GM12878 (cell line): Measurements from ENCODE around the gene DEFB114. TPM values are rescaled to one million over a fixed set of nuclear protein-coding genes. Genes with fewer than 3 reads are reported as not detected.

ENCODE experiments used
- ATAC-seq: fragments of 200-7000 bp; cut with Tn5 transposase; 3 replicates; pipeline ENCODE4 v1.9.1; 2020; ENCODE audit warnings: mild to moderate bottlenecking, moderate library complexity
- BruUV-seq: library from RNA; stranded (reverse); fragments of 400-500 nt; replicated peaks from 2 replicates; lab custom pipeline; 2021; lab: Mats Ljungman, UMichigan
- CTCF ChIA-PET: fragments of 300-600 bp; sonication (Branson Sonifier 250); formaldehyde crosslinking; extraction: SDS; loops from one replicate; lab custom pipeline; 2021; ENCODE audit warnings: inconsistent platforms; lab: Yijun Ruan, JAX
- POLR2A ChIA-PET: fragments of 350-600 bp; formaldehyde crosslinking; extraction: SDS; loops from one replicate; lab custom pipeline; 2021; ENCODE audit warnings: inconsistent platforms; lab: Charles Lee
- RAD21 ChIA-PET: fragments of 300-600 bp; sonication (Branson Sonifier 250); formaldehyde crosslinking; loops from one replicate; lab custom pipeline; 2023; ENCODE audit warnings: antibody characterized with exemption; ENCODE audit not compliant: unreplicated experiment; lab: Charles Lee
- SMC1A ChIA-PET: fragments of 300-600 bp; sonication (Branson Sonifier 250); formaldehyde crosslinking; loops from one replicate; lab custom pipeline; 2023; ENCODE audit not compliant: unreplicated experiment, uncharacterized antibody; lab: Charles Lee
- DNase-seq: peaks from one replicate; pipeline ENCODE4 v3.0.0-alpha.2; 2011; ENCODE audit warnings: low read depth, low spot score
- FAIRE-seq: peaks from 3 replicates; lab custom pipeline; 2011; peaks lifted over from hg19 to GRCh38; lab: Jason Lieb, UNC
- H2AFZ ChIP-seq: 2 replicates; pipeline ENCODE4 v1.6.0; 2011; ENCODE audit warnings: low read depth, low read length, control low read depth; ENCODE audit not compliant: control insufficient read depth
- H3K27ac ChIP-seq: 2 replicates; pipeline ENCODE4 v1.5.1; 2011; ENCODE audit warnings: control low read depth; ENCODE audit not compliant: control insufficient read depth, insufficient read depth
- H3K27me3 ChIP-seq, 2 experiments: replicated peaks in 1 of 2; 2 replicates each; pipeline versions ENCODE4 v1.6.0 to v1.6.1; 2011; ENCODE audit warnings: low read length in 1 of 2; ENCODE audit not compliant: control insufficient read depth in 2 of 2, insufficient read depth in 2 of 2
- H3K36me3 ChIP-seq, 2 experiments: 2 replicates each; pipeline ENCODE4 v1.5.1; 2011; ENCODE audit warnings: low read length in 1 of 2; ENCODE audit not compliant: control insufficient read depth in 2 of 2, insufficient read depth in 2 of 2
- H3K4me1 ChIP-seq: 2 replicates; pipeline ENCODE4 v1.6.1; 2011; ENCODE audit warnings: mild to moderate bottlenecking, low read length, moderate library complexity, mixed read lengths; ENCODE audit not compliant: control insufficient read depth, insufficient read depth
- H3K4me2 ChIP-seq: 2 replicates; pipeline ENCODE4 v1.6.0; 2011; ENCODE audit warnings: control low read depth; ENCODE audit not compliant: control insufficient read depth, insufficient read depth
- H3K4me3 ChIP-seq: fragments of 200-600 bp; sonication (generic); 2 replicates; pipeline ENCODE4 v1.5.1; 2016
- H3K79me2 ChIP-seq: 2 replicates; pipeline ENCODE4 v1.6.0; 2011; ENCODE audit warnings: low read length; ENCODE audit not compliant: control insufficient read depth, insufficient read depth
- H3K9ac ChIP-seq: 2 replicates; pipeline ENCODE4 v1.8.0; 2011; ENCODE audit warnings: low read length, control low read depth, mixed read lengths; ENCODE audit not compliant: control insufficient read depth, insufficient read depth
- H3K9me3 ChIP-seq: replicated peaks from 3 replicates; pipeline ENCODE4 v1.5.1; 2011; ENCODE audit warnings: mild to moderate bottlenecking, low read length; ENCODE audit not compliant: control insufficient read depth, insufficient read depth
- H4K20me1 ChIP-seq: 2 replicates; pipeline ENCODE4 v1.6.0; 2011; ENCODE audit not compliant: control insufficient read depth, insufficient read depth
- ASH2L ChIP-seq: fragments of 300-600, 200-600 bp; sonication (generic); IDR thresholded peaks from 2 replicates; pipeline ENCODE4 v1.6.1; 2017; ENCODE audit warnings: low read depth, mild to moderate bottlenecking, borderline replicate concordance
- EP300 ChIP-seq, 2 experiments: fragments of 150-350 bp in 1 of 2; IDR thresholded peaks; 2 replicates each; pipeline ENCODE4 v1.6.1; 2011 to 2012; ENCODE audit warnings: low read depth in 2 of 2, low read length in 2 of 2, borderline replicate concordance in 1 of 2, improper control_type of control experiment in 1 of 2, inconsistent platforms in 1 of 2; ENCODE audit not compliant: control insufficient read depth in 1 of 2
- HDAC6 ChIP-seq: fragments of 200-600 bp; sonication (generic); IDR thresholded peaks from one replicate; pipeline ENCODE4 v1.8.0; 2017; ENCODE audit warnings: antibody characterized with exemption; ENCODE audit not compliant: unreplicated experiment
- NR2C1 ChIP-seq: fragments of 450-650 bp; IDR thresholded peaks from 2 replicates; pipeline ENCODE4 v1.6.1; 2017; ENCODE audit warnings: antibody characterized with exemption, mild to moderate bottlenecking, moderate library complexity
- NR2C2 ChIP-seq: IDR thresholded peaks from 2 replicates; pipeline ENCODE4 v1.6.1; 2011; ENCODE audit warnings: borderline replicate concordance, low read depth; ENCODE audit not compliant: control insufficient read depth, insufficient read length
- SREBF1 ChIP-seq: IDR thresholded peaks from 2 replicates; pipeline ENCODE4 v1.6.1; 2012; ENCODE audit warnings: mild to moderate bottlenecking, low read length
- in situ Hi-C: fragments of 300-500 bp; cut with MboI; formaldehyde crosslinking; loops from 9 replicates; pipeline ENCODE4 v1.14.3; 2018; ENCODE audit warnings: mixed read lengths
- intact Hi-C: fragments of 100-400 bp; cut with micrococcal nuclease; formaldehyde crosslinking; loops from one replicate; pipeline ENCODE4 v1.14.2; 2022; ENCODE audit not compliant: unreplicated experiment
- polyA plus RNA-seq, 11 experiments: library from polyadenylated mRNA; depleted of rRNA in 4 of 11; unstranded in 6 of 11; stranded (reverse) in 5 of 11; fragments of >200 nt; fragmentation: Nextera tagmentation in 4 of 11; fragmentation: Illumina TruSeq in 1 of 11; extraction: Ambion mirVana in 4 of 11; extraction: Trizol in 1 of 11; gene quantifications; 1 replicate in 1 of 11; 2 replicates in 10 of 11; pipeline versions ENCODE4 v1.2.1 to v1.2.3, GENCODE V29; 2011 to 2016; ENCODE audit warnings: inconsistent platforms in 2 of 11, missing spikeins in 2 of 11, low read depth in 1 of 11
- total RNA-seq, 4 experiments: library from RNA; depleted of rRNA in 3 of 4; stranded (reverse); fragments of >200 nt in 3 of 4; fragmentation: Illumina TruSeq in 1 of 4; extraction: Trizol in 1 of 4; gene quantifications; 2 replicates each; pipeline versions ENCODE4 v1.2.1 to v1.2.3, GENCODE V29; 2013 to 2021
- TF ChIP-seq, protein P1 (sequence below): IDR thresholded peaks from 2 replicates; pipeline ENCODE4 v1.6.1; 2012; ENCODE audit warnings: mild to moderate bottlenecking, low read depth, low read length

Gene DEFB114
- total and polyA plus RNA-seq, 10 of the 15 experiments (the other 5 are each of a cell fraction or from before 2014, with no cell fraction given) = not detected

DNA sequence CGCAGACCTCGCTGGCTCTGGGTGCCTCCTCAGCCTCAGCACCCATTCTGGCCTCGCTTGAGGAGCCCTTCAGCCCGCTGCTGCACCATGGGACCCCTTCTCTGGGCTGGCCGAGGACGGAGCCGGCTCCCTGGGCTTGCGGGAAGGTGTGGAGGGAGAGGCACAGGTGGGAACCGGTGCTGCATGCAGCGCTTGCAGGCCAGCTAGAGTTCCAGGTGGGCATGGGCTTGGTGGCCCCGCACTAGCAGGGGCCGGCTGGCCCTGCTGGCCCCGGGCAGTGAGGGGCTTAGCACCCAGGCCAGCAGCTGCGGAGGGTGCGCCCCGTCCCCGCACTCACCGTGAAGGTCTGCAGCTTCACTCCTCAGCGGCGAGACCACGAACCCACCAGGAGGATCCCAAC lies 30.4 kb downstream of the DEFB114 start (continued):
- no peak for TF ChIP-seq EP300 (IDR thresholded peaks at IDR 0.05; ENCODE audit: borderline replicate concordance in 1 of 2, control insufficient read depth in 1 of 2, low read depth in 2 of 2, low read length in 2 of 2)
- TF ChIP-seq ASH2L = no peak

GRCh38 chr6:49929340-49929739 lies 34.6 kb downstream of the DEFB114 start:
- H3K27ac ChIP-seq = no peak overlapping the region
- CTCF ChIA-PET = no interaction called here
- TF ChIP-seq, protein P1, sequence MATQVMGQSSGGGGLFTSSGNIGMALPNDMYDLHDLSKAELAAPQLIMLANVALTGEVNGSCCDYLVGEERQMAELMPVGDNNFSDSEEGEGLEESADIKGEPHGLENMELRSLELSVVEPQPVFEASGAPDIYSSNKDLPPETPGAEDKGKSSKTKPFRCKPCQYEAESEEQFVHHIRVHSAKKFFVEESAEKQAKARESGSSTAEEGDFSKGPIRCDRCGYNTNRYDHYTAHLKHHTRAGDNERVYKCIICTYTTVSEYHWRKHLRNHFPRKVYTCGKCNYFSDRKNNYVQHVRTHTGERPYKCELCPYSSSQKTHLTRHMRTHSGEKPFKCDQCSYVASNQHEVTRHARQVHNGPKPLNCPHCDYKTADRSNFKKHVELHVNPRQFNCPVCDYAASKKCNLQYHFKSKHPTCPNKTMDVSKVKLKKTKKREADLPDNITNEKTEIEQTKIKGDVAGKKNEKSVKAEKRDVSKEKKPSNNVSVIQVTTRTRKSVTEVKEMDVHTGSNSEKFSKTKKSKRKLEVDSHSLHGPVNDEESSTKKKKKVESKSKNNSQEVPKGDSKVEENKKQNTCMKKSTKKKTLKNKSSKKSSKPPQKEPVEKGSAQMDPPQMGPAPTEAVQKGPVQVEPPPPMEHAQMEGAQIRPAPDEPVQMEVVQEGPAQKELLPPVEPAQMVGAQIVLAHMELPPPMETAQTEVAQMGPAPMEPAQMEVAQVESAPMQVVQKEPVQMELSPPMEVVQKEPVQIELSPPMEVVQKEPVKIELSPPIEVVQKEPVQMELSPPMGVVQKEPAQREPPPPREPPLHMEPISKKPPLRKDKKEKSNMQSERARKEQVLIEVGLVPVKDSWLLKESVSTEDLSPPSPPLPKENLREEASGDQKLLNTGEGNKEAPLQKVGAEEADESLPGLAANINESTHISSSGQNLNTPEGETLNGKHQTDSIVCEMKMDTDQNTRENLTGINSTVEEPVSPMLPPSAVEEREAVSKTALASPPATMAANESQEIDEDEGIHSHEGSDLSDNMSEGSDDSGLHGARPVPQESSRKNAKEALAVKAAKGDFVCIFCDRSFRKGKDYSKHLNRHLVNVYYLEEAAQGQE = no peak
- no peak for TF ChIP-seq NR2C1
- no peak for TF ChIP-seq NR2C2
- no peak for TF ChIP-seq HDAC6
- no peak for TF ChIP-seq SREBF1
- no peak overlapping the region for H3K4me3 ChIP-seq
- SMC1A ChIA-PET = interaction anchor here (0.6 kb wide), 1 partner anchor 410 kb away, joined by 3 read pairs; no protein-coding TSS in a partner anchor
- no peak overlapping the region for H3K4me2 ChIP-seq
- no TSS peak for BruUV-seq
- no peaks in the 10 kb centered on the region for H4K20me1 ChIP-seq
- H3K4me1 ChIP-seq = no peaks in the 10 kb centered on the region
- intact Hi-C loops = no loop called here
- H2AFZ ChIP-seq = no peak overlapping the region
- POLR2A ChIA-PET = no interaction called here
- H3K79me2 ChIP-seq = no peaks in the 10 kb centered on the region
- H3K36me3 ChIP-seq = no peaks in the 10 kb centered on the region
- H3K9ac ChIP-seq = no peak overlapping the region
- no peaks in the 10 kb centered on the region for H3K27me3 ChIP-seq
- in situ Hi-C loops = no loop called here
- DNase-seq (no peak), ATAC-seq (no peak), FAIRE-seq (no peak)
- H3K9me3 ChIP-seq = no peaks in the 10 kb centered on the region
- RAD21 ChIA-PET = no interaction called here
